K562 (cell line): ENCODE measurements around the gene TMEM86B. TPM values are rescaled to one million over a fixed set of nuclear protein-coding genes. Genes with fewer than 3 reads are reported as not detected.

Source experiments
- GATAD2A ChIP-seq: fragments of 450-650 bp; IDR thresholded peaks from 2 replicates; pipeline ENCODE4 v1.6.1; 2017
- IRF2 ChIP-seq: sonication (generic); formaldehyde crosslinking; IDR thresholded peaks from 2 replicates; pipeline ENCODE4 v1.8.1; 2022; ENCODE audit warnings: mild to moderate bottlenecking, missing genetic modification reagents
- ZNF197 ChIP-seq: fragments of 200-800 bp; sonication (Bioruptor generic); IDR thresholded peaks from 2 replicates; pipeline ENCODE4 v1.6.1; 2016; ENCODE audit warnings: low read depth, missing genetic modification characterization, missing compliant biosample characterization
- ZNF586 ChIP-seq: fragments of 450-650 bp; formaldehyde crosslinking; conservative IDR thresholded peaks from 2 replicates; pipeline ENCODE4 v1.4.0; 2020; ENCODE audit warnings: mild to moderate bottlenecking, moderate library complexity
- ZNF668 ChIP-seq: fragments of 250-450 bp; sonication (Bioruptor Pico); IDR thresholded peaks from 2 replicates; pipeline ENCODE4 v1.8.0; 2022; ENCODE audit warnings: mild to moderate bottlenecking, inconsistent platforms
- polyA plus RNA-seq, 8 experiments: library from polyadenylated mRNA; depleted of rRNA in 4 of 8; stranded (reverse) in 5 of 8; unstranded in 3 of 8; fragments of >200 nt; fragmentation: Nextera tagmentation in 2 of 8; fragmentation: Illumina TruSeq in 1 of 8; extraction: Ambion mirVana in 2 of 8; extraction: Trizol in 1 of 8; gene quantifications; 2 replicates each; pipeline versions ENCODE4 v1.2.1 to v1.2.3, GENCODE V29; 2011 to 2014; ENCODE audit warnings: inconsistent platforms in 1 of 8, missing spikeins in 1 of 8
- total RNA-seq, 7 experiments: library from RNA; depleted of rRNA in 6 of 7; stranded (reverse); fragments of >200 nt in 6 of 7; fragmentation: Illumina TruSeq in 2 of 7; extraction: Trizol in 2 of 7; gene quantifications; 2 replicates each; pipeline versions ENCODE4 v1.2.1 to v1.2.3, GENCODE V29; 2011 to 2021; ENCODE audit warnings: low replicate concordance in 1 of 7
- TF ChIP-seq, protein P1 (sequence below): fragments of 250-450 bp; sonication (Bioruptor Pico); IDR thresholded peaks from 2 replicates; pipeline ENCODE4 v1.4.0; 2020
- TF ChIP-seq, protein P2 (sequence below), 2 experiments: fragments of 450-650 bp; IDR thresholded peaks; 2 replicates each; pipeline ENCODE4 v1.6.1; 2016; ENCODE audit warnings: mild to moderate bottlenecking in 2 of 2, borderline replicate concordance in 1 of 2, low read depth in 1 of 2, moderate library complexity in 1 of 2
- TF ChIP-seq, protein P3 (sequence below): fragments of 250-450 bp; sonication (Bioruptor Pico); IDR thresholded peaks from 2 replicates; pipeline ENCODE4 v1.4.0; 2020; ENCODE audit warnings: borderline replicate concordance

Gene TMEM86B
- total and polyA plus RNA-seq, 9 of the 15 experiments (the other 6 are each of a cell fraction or from before 2014, with no cell fraction given): 0.28 to 7.9 (median 2.1) TPM

DNA sequence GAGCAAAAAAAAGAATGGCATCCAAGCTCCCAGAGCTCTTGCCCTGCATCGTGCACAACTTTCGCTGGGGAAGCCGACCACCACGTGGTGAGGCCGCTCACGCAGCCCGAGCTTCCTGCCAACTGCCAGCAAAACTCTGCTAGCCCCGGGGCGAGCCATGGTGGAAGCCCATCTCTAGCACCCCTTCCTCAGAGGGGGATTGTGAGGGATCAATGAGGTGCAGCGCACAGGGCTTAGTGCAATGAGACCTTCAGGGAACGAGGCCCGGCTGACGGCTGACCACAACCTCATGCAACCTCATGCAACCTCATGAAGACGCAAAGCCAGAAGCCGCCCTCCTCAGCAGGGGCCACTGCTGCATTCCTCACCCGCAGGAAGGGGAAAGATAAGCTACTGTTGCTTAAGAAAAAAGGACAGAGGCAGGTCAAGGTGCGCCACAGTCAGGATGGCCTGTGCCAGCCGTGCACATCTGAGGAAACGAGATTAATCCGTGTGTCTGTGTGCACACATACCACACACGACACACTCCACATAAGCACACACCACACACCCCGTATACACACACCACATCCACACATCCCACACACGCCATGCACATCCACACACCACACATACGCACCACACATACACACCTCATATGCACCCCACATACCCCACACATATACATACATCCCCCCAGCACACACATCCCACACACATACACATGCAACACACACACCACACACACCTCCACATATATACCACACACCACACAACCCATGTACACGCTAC lies 41.8 kb upstream of the TMEM86B start (continued):
- TF ChIP-seq, protein P1, sequence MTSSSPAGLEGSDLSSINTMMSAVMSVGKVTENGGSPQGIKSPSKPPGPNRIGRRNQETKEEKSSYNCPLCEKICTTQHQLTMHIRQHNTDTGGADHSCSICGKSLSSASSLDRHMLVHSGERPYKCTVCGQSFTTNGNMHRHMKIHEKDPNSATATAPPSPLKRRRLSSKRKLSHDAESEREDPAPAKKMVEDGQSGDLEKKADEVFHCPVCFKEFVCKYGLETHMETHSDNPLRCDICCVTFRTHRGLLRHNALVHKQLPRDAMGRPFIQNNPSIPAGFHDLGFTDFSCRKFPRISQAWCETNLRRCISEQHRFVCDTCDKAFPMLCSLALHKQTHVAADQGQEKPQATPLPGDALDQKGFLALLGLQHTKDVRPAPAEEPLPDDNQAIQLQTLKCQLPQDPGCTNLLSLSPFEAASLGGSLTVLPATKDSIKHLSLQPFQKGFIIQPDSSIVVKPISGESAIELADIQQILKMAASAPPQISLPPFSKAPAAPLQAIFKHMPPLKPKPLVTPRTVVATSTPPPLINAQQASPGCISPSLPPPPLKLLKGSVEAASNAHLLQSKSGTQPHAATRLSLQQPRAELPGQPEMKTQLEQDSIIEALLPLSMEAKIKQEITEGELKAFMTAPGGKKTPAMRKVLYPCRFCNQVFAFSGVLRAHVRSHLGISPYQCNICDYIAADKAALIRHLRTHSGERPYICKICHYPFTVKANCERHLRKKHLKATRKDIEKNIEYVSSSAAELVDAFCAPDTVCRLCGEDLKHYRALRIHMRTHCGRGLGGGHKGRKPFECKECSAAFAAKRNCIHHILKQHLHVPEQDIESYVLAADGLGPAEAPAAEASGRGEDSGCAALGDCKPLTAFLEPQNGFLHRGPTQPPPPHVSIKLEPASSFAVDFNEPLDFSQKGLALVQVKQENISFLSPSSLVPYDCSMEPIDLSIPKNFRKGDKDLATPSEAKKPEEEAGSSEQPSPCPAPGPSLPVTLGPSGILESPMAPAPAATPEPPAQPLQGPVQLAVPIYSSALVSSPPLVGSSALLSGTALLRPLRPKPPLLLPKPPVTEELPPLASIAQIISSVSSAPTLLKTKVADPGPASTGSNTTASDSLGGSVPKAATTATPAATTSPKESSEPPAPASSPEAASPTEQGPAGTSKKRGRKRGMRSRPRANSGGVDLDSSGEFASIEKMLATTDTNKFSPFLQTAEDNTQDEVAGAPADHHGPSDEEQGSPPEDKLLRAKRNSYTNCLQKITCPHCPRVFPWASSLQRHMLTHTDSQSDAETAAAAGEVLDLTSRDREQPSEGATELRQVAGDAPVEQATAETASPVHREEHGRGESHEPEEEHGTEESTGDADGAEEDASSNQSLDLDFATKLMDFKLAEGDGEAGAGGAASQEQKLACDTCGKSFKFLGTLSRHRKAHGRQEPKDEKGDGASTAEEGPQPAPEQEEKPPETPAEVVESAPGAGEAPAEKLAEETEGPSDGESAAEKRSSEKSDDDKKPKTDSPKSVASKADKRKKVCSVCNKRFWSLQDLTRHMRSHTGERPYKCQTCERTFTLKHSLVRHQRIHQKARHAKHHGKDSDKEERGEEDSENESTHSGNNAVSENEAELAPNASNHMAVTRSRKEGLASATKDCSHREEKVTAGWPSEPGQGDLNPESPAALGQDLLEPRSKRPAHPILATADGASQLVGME (CRISPR knock-in tag): no peak
- TF ChIP-seq, protein P2, sequence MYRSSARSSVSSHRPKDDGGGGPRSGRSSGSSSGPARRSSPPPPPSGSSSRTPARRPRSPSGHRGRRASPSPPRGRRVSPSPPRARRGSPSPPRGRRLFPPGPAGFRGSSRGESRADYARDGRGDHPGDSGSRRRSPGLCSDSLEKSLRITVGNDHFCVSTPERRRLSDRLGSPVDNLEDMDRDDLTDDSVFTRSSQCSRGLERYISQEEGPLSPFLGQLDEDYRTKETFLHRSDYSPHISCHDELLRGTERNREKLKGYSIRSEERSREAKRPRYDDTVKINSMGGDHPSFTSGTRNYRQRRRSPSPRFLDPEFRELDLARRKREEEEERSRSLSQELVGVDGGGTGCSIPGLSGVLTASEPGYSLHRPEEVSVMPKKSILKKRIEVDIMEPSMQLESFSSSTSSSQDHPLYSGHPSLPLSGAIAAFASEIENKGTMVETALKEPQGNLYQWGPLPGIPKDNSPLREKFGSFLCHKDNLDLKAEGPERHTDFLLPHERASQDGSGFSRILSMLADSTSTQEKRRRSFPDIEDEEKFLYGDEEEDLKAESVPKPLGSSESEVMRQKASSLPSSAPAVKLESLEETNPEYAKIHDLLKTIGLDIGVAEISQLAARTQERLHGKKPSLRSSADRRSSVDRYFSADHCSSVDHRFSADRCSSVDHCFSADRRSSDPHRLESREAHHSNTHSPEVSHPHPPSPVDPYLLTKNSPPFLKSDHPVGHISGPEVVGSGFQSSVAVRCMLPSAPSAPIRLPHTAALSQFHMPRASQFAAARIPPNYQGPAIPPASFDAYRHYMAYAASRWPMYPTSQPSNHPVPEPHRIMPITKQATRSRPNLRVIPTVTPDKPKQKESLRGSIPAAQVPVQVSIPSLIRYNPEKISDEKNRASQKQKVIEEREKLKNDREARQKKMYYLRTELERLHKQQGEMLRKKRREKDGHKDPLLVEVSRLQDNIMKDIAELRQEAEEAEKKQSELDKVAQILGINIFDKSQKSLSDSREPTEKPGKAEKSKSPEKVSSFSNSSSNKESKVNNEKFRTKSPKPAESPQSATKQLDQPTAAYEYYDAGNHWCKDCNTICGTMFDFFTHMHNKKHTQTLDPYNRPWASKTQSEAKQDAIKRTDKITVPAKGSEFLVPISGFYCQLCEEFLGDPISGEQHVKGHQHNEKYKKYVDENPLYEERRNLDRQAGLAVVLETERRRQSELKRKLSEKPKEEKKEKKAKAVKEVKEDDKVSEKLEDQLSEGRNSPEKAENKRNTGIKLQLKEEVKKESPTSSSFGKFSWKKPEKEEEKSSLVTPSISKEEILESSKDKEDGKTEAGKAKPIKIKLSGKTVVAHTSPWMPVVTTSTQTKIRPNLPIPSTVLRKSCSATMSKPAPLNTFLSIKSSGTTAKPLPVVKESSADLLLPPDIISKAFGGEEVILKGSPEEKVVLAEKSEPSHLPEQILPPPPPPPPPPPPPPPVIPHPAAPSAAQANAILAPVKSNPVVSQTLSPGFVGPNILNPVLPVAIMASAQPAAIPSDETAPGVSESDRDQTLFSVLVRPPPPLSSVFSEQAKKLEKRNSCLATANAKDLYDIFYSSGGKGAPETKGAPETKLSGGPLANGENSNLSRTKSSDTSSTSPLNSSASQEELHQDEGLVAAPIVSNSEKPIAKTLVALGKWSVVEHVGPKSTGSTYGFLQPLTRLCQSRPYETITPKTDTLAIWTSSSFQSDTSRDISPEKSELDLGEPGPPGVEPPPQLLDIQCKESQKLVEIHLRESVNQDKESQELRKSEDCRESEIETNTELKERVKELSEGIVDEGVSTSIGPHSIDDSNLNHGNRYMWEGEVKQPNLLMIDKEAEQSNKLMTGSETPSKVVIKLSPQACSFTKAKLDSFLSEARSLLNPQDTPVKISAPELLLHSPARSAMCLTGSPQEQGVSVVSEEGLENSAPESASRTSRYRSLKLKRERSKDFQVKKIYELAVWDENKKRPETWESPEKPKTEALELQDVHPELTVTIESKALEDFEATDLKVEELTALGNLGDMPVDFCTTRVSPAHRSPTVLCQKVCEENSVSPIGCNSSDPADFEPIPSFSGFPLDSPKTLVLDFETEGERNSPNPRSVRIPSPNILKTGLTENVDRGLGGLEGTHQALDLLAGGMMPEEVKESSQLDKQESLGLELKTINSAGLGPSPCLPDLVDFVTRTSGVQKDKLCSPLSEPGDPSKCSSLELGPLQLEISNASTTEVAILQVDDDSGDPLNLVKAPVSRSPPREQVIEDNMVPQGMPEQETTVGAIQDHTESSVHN (IDR thresholded peaks at IDR 0.05; ENCODE audit: borderline replicate concordance in 1 of 2, low read depth in 1 of 2): no peak
- TF ChIP-seq, protein P3, sequence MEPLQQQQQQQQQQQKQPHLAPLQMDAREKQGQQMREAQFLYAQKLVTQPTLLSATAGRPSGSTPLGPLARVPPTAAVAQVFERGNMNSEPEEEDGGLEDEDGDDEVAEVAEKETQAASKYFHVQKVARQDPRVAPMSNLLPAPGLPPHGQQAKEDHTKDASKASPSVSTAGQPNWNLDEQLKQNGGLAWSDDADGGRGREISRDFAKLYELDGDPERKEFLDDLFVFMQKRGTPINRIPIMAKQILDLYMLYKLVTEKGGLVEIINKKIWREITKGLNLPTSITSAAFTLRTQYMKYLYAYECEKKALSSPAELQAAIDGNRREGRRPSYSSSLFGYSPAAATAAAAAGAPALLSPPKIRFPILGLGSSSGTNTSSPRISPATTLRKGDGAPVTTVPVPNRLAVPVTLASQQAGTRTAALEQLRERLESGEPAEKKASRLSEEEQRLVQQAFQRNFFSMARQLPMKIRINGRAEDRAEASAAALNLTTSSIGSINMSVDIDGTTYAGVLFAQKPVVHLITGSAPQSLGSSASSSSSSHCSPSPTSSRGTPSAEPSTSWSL (CRISPR knock-in tag): no peak
- TF ChIP-seq ZNF668 (CRISPR knock-in tag): no peak
- no peak for TF ChIP-seq IRF2
- TF ChIP-seq ZNF197 (CRISPR knock-in tag): peak; percentile 68; the same call in 1 of the 2 replicates
- no peak; the same call in 1 of the 2 replicates for TF ChIP-seq GATAD2A
- no peak for TF ChIP-seq ZNF586
